DMS 273 (cell line): ENCODE data around the gene GLCCI1.
A peak's percentile ranks its signal among the peaks of the same experiment; 100 is the strongest.

Experiments used
- DNase-seq: peaks from one replicate; lab custom pipeline; 2025; ENCODE audit not compliant: unreplicated experiment; lab: John Stamatoyannopoulos, UW

Gene GLCCI1

GRCh38 chr7:7959979-7960670, 8.5 kb upstream of the GLCCI1 start:
- DNase-seq = no peak

GRCh38 chr7:7962851-7963250, 5.7 kb upstream of the GLCCI1 start:
- DNase-seq = no peak

- no peak for DNase-seq
Observed at GRCh38 chr7:7964250-7964649, 4.3 kb upstream of the GLCCI1 start.

- DNase-seq = no peak
Observed at GRCh38 chr7:7964691-7965090, 3.9 kb upstream of the GLCCI1 start.

GRCh38 chr7:7965301-7965700, 3.3 kb upstream of the GLCCI1 start:
- DNase-seq = no peak

GRCh38 chr7:7966141-7966734, 2.4 kb upstream of the GLCCI1 start:
- DNase-seq = no peak

GRCh38 chr7:7967886-7968543, 581 bp upstream of the GLCCI1 start:
- no peak for DNase-seq

- DNase-seq = peak; percentile 87
Observed at GRCh38 chr7:7969306-7970236, 975 bp downstream of the GLCCI1 start.

- DNase-seq = peak; percentile 72
Observed at GRCh38 chr7:7970237-7970530, 1.6 kb downstream of the GLCCI1 start.

- DNase-seq = peak; percentile 73
Observed at GRCh38 chr7:7970531-7971307, 2.1 kb downstream of the GLCCI1 start.

GRCh38 chr7:7971308-7972040, 2.9 kb downstream of the GLCCI1 start:
- DNase-seq = peak; percentile 47

- peak; percentile 63 for DNase-seq
Observed at GRCh38 chr7:7972128-7972527, 3.5 kb downstream of the GLCCI1 start.

GRCh38 chr7:7972922-7973594, 4.5 kb downstream of the GLCCI1 start:
- peak; percentile 34 for DNase-seq

- no peak for DNase-seq
Observed at GRCh38 chr7:7976677-7977076, 8.1 kb downstream of the GLCCI1 start.

- no peak for DNase-seq
Observed at GRCh38 chr7:7977774-7978173, 9.2 kb downstream of the GLCCI1 start.

GRCh38 chr7:7978860-7979259, 10.3 kb downstream of the GLCCI1 start:
- no peak for DNase-seq

GRCh38 chr7:7979558-7979957, 11.0 kb downstream of the GLCCI1 start:
- no peak for DNase-seq

- no peak for DNase-seq
Observed at GRCh38 chr7:7980134-7980533, 11.5 kb downstream of the GLCCI1 start.

- no peak for DNase-seq
Observed at GRCh38 chr7:7982904-7983303, 14.3 kb downstream of the GLCCI1 start.

GRCh38 chr7:7984424-7984823, 15.8 kb downstream of the GLCCI1 start:
- DNase-seq = no peak
